ENCODE results near the gene SLC43A2. TPM values are rescaled to one million over a fixed set of nuclear protein-coding genes. Genes with fewer than 3 reads are reported as not detected.

Gene SLC43A2
- polyA plus RNA-seq, 1 donor (not counting 4 experiments of a cell fraction or from before 2014, with no cell fraction given) = 12.7 TPM

GRCh38 chr17:1608676-1609075 is 20.0 kb downstream of the SLC43A2 start:
- H3K27me3 ChIP-seq (ENCODE audit: control insufficient read depth, extremely low read depth, insufficient read depth, low read length) = no peaks in the 10 kb centered on the region
- no peak overlapping the region for H2AFZ ChIP-seq (ENCODE audit: control insufficient read depth, low read length)
- DNase-seq (ENCODE audit: low read depth, low spot score) = no peak
- no peaks in the 10 kb centered on the region for H3K9me3 ChIP-seq (ENCODE audit: control insufficient read depth, low read depth, low read length)
- FAIRE-seq = no peak
- no peak overlapping the region for H3K27ac ChIP-seq (ENCODE audit: control insufficient read depth, insufficient read depth, low read length)
- no peaks in the 10 kb centered on the region for H4K20me1 ChIP-seq (ENCODE audit: control insufficient read depth, extremely low read depth, insufficient read depth, low read length)
- peaks cover 13% of the 10 kb centered on the region for H3K4me1 ChIP-seq (ENCODE audit: control insufficient read depth, extremely low read depth, insufficient read depth, low read length)
- H3K36me3 ChIP-seq (ENCODE audit: control insufficient read depth in 2 of 2, extremely low read depth in 1 of 2, insufficient read depth in 2 of 2, low read length in 2 of 2) = peaks cover 0 to 12% of the 10 kb centered on the region in 2 experiments
- H3K4me2 ChIP-seq (ENCODE audit: control insufficient read depth, extremely low read depth, insufficient read depth, low read depth, low read length) = no peak overlapping the region
- TF ChIP-seq EZH2 (IDR thresholded peaks at IDR 0.05; ENCODE audit: low read length) (no peak), CTCF (optimal IDR thresholded peaks at IDR 0.05 in 1 of 3, IDR thresholded peaks at IDR 0.05 in 1 of 3, conservative IDR thresholded peaks at IDR 0.05 in 1 of 3; ENCODE audit: extremely low read depth in 1 of 3, insufficient read depth in 2 of 3, low read length in 3 of 3) (no peak)
- H3K9ac ChIP-seq (ENCODE audit: control insufficient read depth, extremely low read depth, insufficient read depth, low read length) = no peak overlapping the region
- H3K9me1 ChIP-seq (ENCODE audit: control insufficient read depth, extremely low read depth, insufficient read depth, low read length) = no peaks in the 10 kb centered on the region
- no peak overlapping the region for H3K4me3 ChIP-seq (ENCODE audit: control insufficient read depth in 2 of 3, extremely low read depth in 1 of 3, insufficient read depth in 2 of 3, low read depth in 1 of 3, low read length in 3 of 3)
- dilution Hi-C loops (cut with MboI; ENCODE audit: extremely low pct_ligation_motif_present, low sequenced_read_pairs) = no loop called here
- no peaks in the 10 kb centered on the region for H3K79me2 ChIP-seq (ENCODE audit: control insufficient read depth, insufficient read depth, low read length)

GRCh38 chr17:1607971-1608320 is 20.7 kb downstream of the SLC43A2 start:
- TF ChIP-seq CTCF (optimal IDR thresholded peaks at IDR 0.05 in 1 of 3, IDR thresholded peaks at IDR 0.05 in 1 of 3, conservative IDR thresholded peaks at IDR 0.05 in 1 of 3; ENCODE audit: extremely low read depth in 1 of 3, insufficient read depth in 2 of 3, low read length in 3 of 3) = no peak
- no peak for TF ChIP-seq EZH2 (IDR thresholded peaks at IDR 0.05; ENCODE audit: low read length)
- no peaks in the 10 kb centered on the region for H3K9me3 ChIP-seq (ENCODE audit: control insufficient read depth, low read depth, low read length)
- H3K4me1 ChIP-seq (ENCODE audit: control insufficient read depth, extremely low read depth, insufficient read depth, low read length) = peaks cover 13% of the 10 kb centered on the region
- DNase-seq (ENCODE audit: low read depth, low spot score) (no peak), FAIRE-seq (no peak)
- no peaks in the 10 kb centered on the region for H3K9me1 ChIP-seq (ENCODE audit: control insufficient read depth, extremely low read depth, insufficient read depth, low read length)
- H3K36me3 ChIP-seq (ENCODE audit: control insufficient read depth in 2 of 2, extremely low read depth in 1 of 2, insufficient read depth in 2 of 2, low read length in 2 of 2) = peaks cover 0 to 8% of the 10 kb centered on the region in 2 experiments
- no peak overlapping the region for H3K9ac ChIP-seq (ENCODE audit: control insufficient read depth, extremely low read depth, insufficient read depth, low read length)
- no peaks in the 10 kb centered on the region for H3K79me2 ChIP-seq (ENCODE audit: control insufficient read depth, insufficient read depth, low read length)
- H4K20me1 ChIP-seq (ENCODE audit: control insufficient read depth, extremely low read depth, insufficient read depth, low read length) = no peaks in the 10 kb centered on the region
- no peak overlapping the region for H2AFZ ChIP-seq (ENCODE audit: control insufficient read depth, low read length)
- H3K27me3 ChIP-seq (ENCODE audit: control insufficient read depth, extremely low read depth, insufficient read depth, low read length) = no peaks in the 10 kb centered on the region
- dilution Hi-C loops (cut with MboI; ENCODE audit: extremely low pct_ligation_motif_present, low sequenced_read_pairs) = no loop called here
- H3K4me2 ChIP-seq (ENCODE audit: control insufficient read depth, extremely low read depth, insufficient read depth, low read depth, low read length) = no peak overlapping the region
- no peak overlapping the region for H3K4me3 ChIP-seq (ENCODE audit: control insufficient read depth in 2 of 3, extremely low read depth in 1 of 3, insufficient read depth in 2 of 3, low read depth in 1 of 3, low read length in 3 of 3)
- no peak overlapping the region for H3K27ac ChIP-seq (ENCODE audit: control insufficient read depth, insufficient read depth, low read length)
